Transverse colon (tissue), 3 donors: ENCODE results near the gene ARG2.

Experiments
- CTCF ChIP-seq, 5 experiments: fragments of 200-600 bp in 3 of 5; fragments of 450-650 bp in 2 of 5; sonication (generic) in 3 of 5; IDR thresholded peaks; 1 replicate in 2 of 5; 2 replicates in 3 of 5; pipeline ENCODE4 v1.5.1; 2016 to 2017; ENCODE audit warnings: antibody characterized with exemption in 5 of 5, inconsistent platforms in 3 of 5, mild to moderate bottlenecking in 2 of 5, moderate library complexity in 1 of 5
- EP300 ChIP-seq: sonication (generic); formaldehyde crosslinking; IDR thresholded peaks from one replicate; pipeline ENCODE4 v1.6.1; 2017; ENCODE audit warnings: antibody characterized with exemption, low read depth
- POLR2A ChIP-seq: fragments of 450-650 bp; IDR thresholded peaks from one replicate; pipeline ENCODE4 v1.6.1; 2016; ENCODE audit warnings: antibody characterized with exemption, mild to moderate bottlenecking, moderate library complexity

- TF ChIP-seq CTCF (IDR thresholded peaks at IDR 0.05) (no peak), EP300 (no peak), POLR2A (no peak)
Observed at GRCh38 chr14:67623114-67623513, 3.4 kb downstream of the ARG2 start.
